Loucy (cell line): ENCODE measurements around the gene GABRA1.

ENCODE experiments used
- H2AFZ ChIP-seq: fragments of 200-600 bp; sonication (generic); 2 replicates; pipeline ENCODE4 v1.6.0; 2016; ENCODE audit warnings: antibody characterized with exemption, mild to moderate bottlenecking, low read length, moderate library complexity
- H3F3A ChIP-seq: fragments of 200-600 bp; 2 replicates; pipeline ENCODE4 v1.6.0; 2016; ENCODE audit warnings: antibody characterized with exemption, low read depth, mild to moderate bottlenecking
- H3K27me3 ChIP-seq: fragments of 200-600 bp; sonication (generic); 2 replicates; pipeline ENCODE4 v1.6.1; 2014; ENCODE audit warnings: low read length, mild to moderate bottlenecking; ENCODE audit not compliant: insufficient read depth, poor library complexity, severe bottlenecking
- H3K36me3 ChIP-seq: fragments of 200-600 bp; sonication (generic); 2 replicates; pipeline ENCODE4 v1.6.1; 2016; ENCODE audit warnings: low read length; ENCODE audit not compliant: insufficient read depth
- H3K4me1 ChIP-seq: fragments of 200-600 bp; sonication (generic); 2 replicates; pipeline ENCODE4 v1.5.1; 2014; ENCODE audit warnings: low read length, mild to moderate bottlenecking; ENCODE audit not compliant: insufficient read depth, poor library complexity, severe bottlenecking
- H3K4me2 ChIP-seq: fragments of 200-600 bp; sonication (generic); 2 replicates; pipeline ENCODE4 v1.6.0; 2014; ENCODE audit warnings: antibody characterized with exemption, low read length, low read depth, mild to moderate bottlenecking; ENCODE audit not compliant: poor library complexity, severe bottlenecking
- H3K4me3 ChIP-seq: fragments of 200-600 bp; sonication (generic); 2 replicates; pipeline ENCODE4 v1.5.1; 2014; ENCODE audit warnings: low read length, mild to moderate bottlenecking, mixed read lengths; ENCODE audit not compliant: poor library complexity, severe bottlenecking
- H3K79me2 ChIP-seq: fragments of 200-600 bp; sonication (generic); 2 replicates; pipeline ENCODE4 v1.6.1; 2014; ENCODE audit warnings: low read length; ENCODE audit not compliant: insufficient read depth
- H3K9ac ChIP-seq: fragments of 200-600 bp; sonication (generic); 2 replicates; pipeline ENCODE4 v1.6.0; 2014; ENCODE audit warnings: mild to moderate bottlenecking, low read depth, low read length, moderate library complexity; ENCODE audit not compliant: poor library complexity, severe bottlenecking
- H3K9me2 ChIP-seq: fragments of 200-600 bp; sonication (generic); replicated peaks from 2 replicates; pipeline ENCODE4 v1.6.1; 2016; ENCODE audit warnings: low read depth, low read length, mixed read lengths
- H3K9me3 ChIP-seq: fragments of 200-600 bp; sonication (generic); 2 replicates; pipeline ENCODE4 v1.6.1; 2014; ENCODE audit warnings: mild to moderate bottlenecking, antibody characterized with exemption, low read length, low read depth; ENCODE audit not compliant: insufficient read depth
- H4K20me1 ChIP-seq: fragments of 200-600 bp; sonication (generic); 2 replicates; pipeline ENCODE4 v1.6.0; 2014; ENCODE audit warnings: antibody characterized with exemption, low read length, mild to moderate bottlenecking; ENCODE audit not compliant: insufficient read depth, poor library complexity, severe bottlenecking
- EZH2phosphoT487 ChIP-seq: fragments of 200-600 bp; IDR thresholded peaks from 2 replicates; pipeline ENCODE4 v1.6.1; 2018; ENCODE audit warnings: antibody characterized with exemption, mild to moderate bottlenecking, moderate library complexity, borderline replicate concordance
- TF ChIP-seq, protein P1 (sequence below): fragments of 200-600 bp; sonication (generic); conservative IDR thresholded peaks from 2 replicates; pipeline ENCODE4 v1.5.1; 2014; ENCODE audit warnings: mild to moderate bottlenecking, antibody characterized with exemption, low read length

The GABRA1 gene

DNA sequence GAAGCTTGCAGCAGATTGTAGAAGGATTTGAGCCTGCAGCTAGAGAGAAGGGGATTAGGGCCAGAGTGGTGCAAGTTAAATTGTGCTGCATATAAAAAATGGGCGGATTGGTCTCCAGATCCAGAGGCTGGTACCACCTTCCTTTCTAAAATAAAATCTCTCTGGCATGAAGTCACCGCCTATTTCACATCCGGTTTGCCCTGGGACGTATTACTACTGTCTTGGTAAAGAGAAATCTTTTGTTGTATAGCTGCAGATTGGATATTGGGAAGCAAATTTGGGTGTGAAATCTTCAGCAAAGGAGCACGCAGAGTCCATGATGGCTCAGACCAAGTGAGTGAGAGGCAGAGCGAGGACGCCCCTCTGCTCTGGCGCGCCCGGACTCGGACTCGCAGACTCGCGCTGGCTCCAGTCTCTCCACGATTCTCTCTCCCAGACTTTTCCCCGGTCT lies at the start of gene GABRA1:
Gene GABRA1, plus strand, starts transcription at position 180 of the 451 bp plus-strand sequence. CDS start 2,691 bp downstream, outside the sequence.
- no peaks in the 10 kb centered on the region for H3K9me3 ChIP-seq
- no peak within 1 kb of the TSS for H3K9ac ChIP-seq
- H3K4me3 ChIP-seq, result no peak within 1 kb of the TSS

DNA sequence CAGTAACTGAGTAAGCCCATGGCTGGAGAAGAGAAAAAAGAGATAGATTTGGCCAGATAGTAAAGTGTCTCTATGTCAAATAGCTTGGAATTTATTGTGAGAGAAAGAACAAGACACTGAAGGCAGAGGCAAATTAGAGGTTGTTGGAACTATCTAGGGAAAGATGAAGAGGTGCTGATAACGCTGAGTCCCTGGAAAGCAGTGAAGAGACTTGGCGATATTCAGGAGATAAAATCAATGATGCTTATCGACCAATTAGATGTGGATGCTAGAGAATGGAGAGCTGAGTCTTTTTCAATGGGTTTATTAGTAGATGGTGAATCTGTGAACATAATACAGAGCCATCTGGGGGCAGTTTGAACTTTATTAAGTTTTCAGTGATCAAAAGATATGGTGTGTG lies 48.6 kb upstream of the GABRA1 start:
- H3F3A ChIP-seq, result no peaks in the 10 kb centered on the region
- H3K9ac ChIP-seq, result no peak overlapping the region
- no peaks in the 10 kb centered on the region for H3K36me3 ChIP-seq
- no peak overlapping the region for H2AFZ ChIP-seq
- TF ChIP-seq EZH2phosphoT487, result no peak
- no peak overlapping the region for H3K4me2 ChIP-seq
- no peaks in the 10 kb centered on the region for H3K9me3 ChIP-seq
- no peaks in the 10 kb centered on the region for H4K20me1 ChIP-seq
- H3K9me2 ChIP-seq, result no peaks in the 10 kb centered on the region
- H3K4me1 ChIP-seq, result no peaks in the 10 kb centered on the region
- no peaks in the 10 kb centered on the region for H3K79me2 ChIP-seq
- H3K27me3 ChIP-seq, result no peaks in the 10 kb centered on the region
- no peak overlapping the region for H3K4me3 ChIP-seq

More for the DNA sequence above, at the start of gene GABRA1:
- Histone ChIP-seq H3K79me2 (no peaks in the 10 kb centered on the region), H4K20me1 (no peaks in the 10 kb centered on the region), H2AFZ (no peak within 1 kb of the TSS), H3K4me1 (no peaks in the 10 kb centered on the region), H3F3A (no peaks in the 10 kb centered on the region), H3K4me2 (no peak within 1 kb of the TSS), H3K36me3 (no peaks in the 10 kb centered on the region), H3K27me3 (no peaks in the 10 kb centered on the region), H3K9me2 (no peaks in the 10 kb centered on the region)
- TF ChIP-seq, protein P1, sequence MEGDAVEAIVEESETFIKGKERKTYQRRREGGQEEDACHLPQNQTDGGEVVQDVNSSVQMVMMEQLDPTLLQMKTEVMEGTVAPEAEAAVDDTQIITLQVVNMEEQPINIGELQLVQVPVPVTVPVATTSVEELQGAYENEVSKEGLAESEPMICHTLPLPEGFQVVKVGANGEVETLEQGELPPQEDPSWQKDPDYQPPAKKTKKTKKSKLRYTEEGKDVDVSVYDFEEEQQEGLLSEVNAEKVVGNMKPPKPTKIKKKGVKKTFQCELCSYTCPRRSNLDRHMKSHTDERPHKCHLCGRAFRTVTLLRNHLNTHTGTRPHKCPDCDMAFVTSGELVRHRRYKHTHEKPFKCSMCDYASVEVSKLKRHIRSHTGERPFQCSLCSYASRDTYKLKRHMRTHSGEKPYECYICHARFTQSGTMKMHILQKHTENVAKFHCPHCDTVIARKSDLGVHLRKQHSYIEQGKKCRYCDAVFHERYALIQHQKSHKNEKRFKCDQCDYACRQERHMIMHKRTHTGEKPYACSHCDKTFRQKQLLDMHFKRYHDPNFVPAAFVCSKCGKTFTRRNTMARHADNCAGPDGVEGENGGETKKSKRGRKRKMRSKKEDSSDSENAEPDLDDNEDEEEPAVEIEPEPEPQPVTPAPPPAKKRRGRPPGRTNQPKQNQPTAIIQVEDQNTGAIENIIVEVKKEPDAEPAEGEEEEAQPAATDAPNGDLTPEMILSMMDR, result no peak
- no peak for TF ChIP-seq EZH2phosphoT487

DNA sequence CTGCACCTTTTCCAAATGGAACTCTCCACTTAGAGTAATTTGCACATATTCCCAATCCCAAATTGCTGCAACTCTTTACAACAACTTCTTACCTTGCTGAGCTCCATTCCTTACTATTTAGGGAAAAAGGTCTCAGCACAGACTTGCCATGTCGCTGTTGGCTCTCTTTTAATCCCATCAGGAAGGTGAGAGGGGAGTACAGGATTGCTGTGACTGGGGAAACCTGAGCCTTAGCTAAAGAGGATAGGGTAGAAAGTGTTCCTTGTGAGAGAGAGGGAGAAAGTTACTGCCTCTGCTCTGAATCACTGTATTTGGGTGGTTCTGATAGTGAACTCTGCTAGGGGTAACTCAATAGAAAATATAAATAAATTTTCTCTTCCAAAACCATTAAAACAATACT lies 43.7 kb upstream of the GABRA1 start:
- no peaks in the 10 kb centered on the region for H4K20me1 ChIP-seq
- H3K4me1 ChIP-seq, result no peaks in the 10 kb centered on the region
- H3K9me3 ChIP-seq, result no peaks in the 10 kb centered on the region
- no peaks in the 10 kb centered on the region for H3K36me3 ChIP-seq
- H3K79me2 ChIP-seq, result no peaks in the 10 kb centered on the region
- no peaks in the 10 kb centered on the region for H3K9me2 ChIP-seq
- H3K9ac ChIP-seq, result no peak overlapping the region
- no peak overlapping the region for H3K4me2 ChIP-seq
- no peak overlapping the region for H2AFZ ChIP-seq
- H3K4me3 ChIP-seq, result no peak overlapping the region
- no peaks in the 10 kb centered on the region for H3K27me3 ChIP-seq
- no peaks in the 10 kb centered on the region for H3F3A ChIP-seq
- TF ChIP-seq, protein P1, result no peak
- no peak for TF ChIP-seq EZH2phosphoT487

DNA sequence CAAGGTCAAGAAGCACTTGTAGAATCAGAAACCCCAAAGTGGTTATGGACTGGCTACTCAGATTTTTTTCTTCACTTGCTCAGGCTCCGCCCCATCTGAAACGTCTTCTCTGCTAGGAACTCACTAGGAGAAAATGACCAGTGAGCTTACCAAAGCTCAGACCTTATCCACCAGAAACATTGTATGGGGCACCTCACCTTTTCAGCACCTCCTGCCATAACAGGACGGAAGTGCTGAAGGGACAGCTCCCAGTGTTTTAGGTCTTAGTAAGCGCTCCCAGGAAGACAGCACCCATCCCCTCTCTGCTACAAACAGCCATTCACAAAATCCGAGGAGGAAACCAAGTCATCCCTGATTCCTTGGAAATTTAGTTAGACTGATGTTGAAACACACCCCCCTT lies 1.2 kb upstream of the GABRA1 start:
- no peaks in the 10 kb centered on the region for H3K36me3 ChIP-seq
- no peak overlapping the region for H3K9ac ChIP-seq
- no peak overlapping the region for H3K4me3 ChIP-seq
- no peaks in the 10 kb centered on the region for H3K27me3 ChIP-seq
- no peaks in the 10 kb centered on the region for H3K9me2 ChIP-seq
- H3F3A ChIP-seq, result no peaks in the 10 kb centered on the region
- no peaks in the 10 kb centered on the region for H3K9me3 ChIP-seq
- no peaks in the 10 kb centered on the region for H4K20me1 ChIP-seq
- H2AFZ ChIP-seq, result no peak overlapping the region
- no peaks in the 10 kb centered on the region for H3K4me1 ChIP-seq
- H3K79me2 ChIP-seq, result no peaks in the 10 kb centered on the region
- TF ChIP-seq, protein P1, result no peak
- TF ChIP-seq EZH2phosphoT487, result no peak
- no peak overlapping the region for H3K4me2 ChIP-seq
